K562 (cell line): Measurements from ENCODE around the gene ATXN7L1. TPM values are rescaled to one million over a fixed set of nuclear protein-coding genes. Genes with fewer than 3 reads are reported as not detected.

Experiments
- ATAC-seq: fragments of 200-7000 bp; cut with Tn5 transposase; 3 replicates; pipeline ENCODE4 v1.9.1; 2020; ENCODE audit warnings: moderate library complexity
- BruUV-seq: library from RNA; stranded (reverse); fragments of 400-500 nt; replicated peaks from 2 replicates; lab custom pipeline; 2021; lab: Mats Ljungman, UMichigan
- CTCF ChIA-PET: fragments of 300-600 bp; formaldehyde crosslinking; extraction: SDS; loops from one replicate; lab custom pipeline; 2021; ENCODE audit warnings: low intra/inter-chr PET ratio; lab: Yijun Ruan, JAX
- POLR2A ChIA-PET: fragments of 300-600, 350-650 bp; sonication (Branson Sonifier 250); formaldehyde crosslinking; extraction: SDS; loops from one replicate; lab custom pipeline; 2021; ENCODE audit warnings: antibody characterized with exemption, inconsistent platforms; lab: Yijun Ruan, JAX
- DNase-seq, 4 experiments: peaks; one replicate each; pipeline versions ENCODE4 v3.0.0 to v3.0.0-alpha.2; 2011 to 2018; ENCODE audit warnings: low spot score in 3 of 4, mixed read lengths in 3 of 4; ENCODE audit errors: extremely low read depth in 1 of 4
- FAIRE-seq: peaks from 2 replicates; lab custom pipeline; 2011; peaks lifted over from hg19 to GRCh38; lab: Jason Lieb, UNC
- H2AFZ ChIP-seq: 2 replicates; pipeline ENCODE4 v1.6.0; 2011; ENCODE audit warnings: low read depth, low read length, control low read depth, inconsistent platforms
- H3K27ac ChIP-seq: fragments of 200-600 bp; 3 replicates; pipeline ENCODE4 v1.8.0; 2011; ENCODE audit warnings: low read depth, mild to moderate bottlenecking, control low read depth, inconsistent platforms, low read length, moderate library complexity, mixed read lengths; ENCODE audit errors: extremely low read depth
- H3K27me3 ChIP-seq, 2 experiments: fragments of 300-600 bp in 1 of 2; 2 replicates in 1 of 2; 3 replicates in 1 of 2; pipeline versions ENCODE4 v1.6.0 to v1.8.0; 2011; ENCODE audit warnings: inconsistent platforms in 2 of 2, low read length in 2 of 2, mild to moderate bottlenecking in 1 of 2, mixed read lengths in 1 of 2, moderate library complexity in 1 of 2; ENCODE audit not compliant: control insufficient read depth in 2 of 2, insufficient read depth in 2 of 2
- H3K36me3 ChIP-seq: fragments of 300-600 bp; 3 replicates; pipeline ENCODE4 v1.8.0; 2011; ENCODE audit warnings: mild to moderate bottlenecking, low read length, inconsistent platforms; ENCODE audit not compliant: control insufficient read depth, insufficient read depth
- H3K4me1 ChIP-seq, 2 experiments: fragments of 200-600 bp in 1 of 2; replicated peaks in 1 of 2; 2 replicates in 1 of 2; 3 replicates in 1 of 2; pipeline versions ENCODE4 v1.5.1 to v1.8.0; 2011; ENCODE audit warnings: inconsistent platforms in 2 of 2, low read length in 2 of 2, mild to moderate bottlenecking in 1 of 2, mixed read lengths in 1 of 2, moderate library complexity in 1 of 2; ENCODE audit not compliant: control insufficient read depth in 2 of 2, insufficient read depth in 2 of 2
- H3K4me2 ChIP-seq: 2 replicates; pipeline ENCODE4 v1.6.1; 2011; ENCODE audit warnings: low read length, control low read depth, inconsistent platforms, mixed read lengths; ENCODE audit not compliant: insufficient read depth
- H3K4me3 ChIP-seq: fragments of 200-600 bp; sonication (generic), shearing (Covaris generic); 2 replicates; pipeline ENCODE4 v1.5.1; 2016; ENCODE audit warnings: control low read depth, inconsistent platforms
- H3K79me2 ChIP-seq: fragments of 200-600 bp; 3 replicates; pipeline ENCODE4 v1.8.0; 2011; ENCODE audit warnings: low read length, inconsistent platforms; ENCODE audit not compliant: control insufficient read depth, insufficient read depth
- H3K9ac ChIP-seq, 2 experiments: 2 replicates each; pipeline versions ENCODE4 v1.6.0 to v1.6.1; 2011; ENCODE audit warnings: low read depth in 2 of 2, low read length in 2 of 2, control low read depth in 1 of 2, inconsistent platforms in 1 of 2, mild to moderate bottlenecking in 1 of 2, mixed read lengths in 1 of 2; ENCODE audit not compliant: insufficient read depth in 1 of 2
- H3K9me1 ChIP-seq: one replicate; pipeline ENCODE4 v1.6.0; 2011; ENCODE audit warnings: inconsistent platforms, mild to moderate bottlenecking, low read length, moderate library complexity; ENCODE audit not compliant: control insufficient read depth, insufficient read depth
- H3K9me3 ChIP-seq: replicated peaks from 2 replicates; pipeline ENCODE4 v1.5.1; 2011; ENCODE audit warnings: low read depth, low read length, inconsistent platforms; ENCODE audit not compliant: control insufficient read depth, insufficient read depth
- H4K20me1 ChIP-seq: replicated peaks from 2 replicates; pipeline ENCODE4 v1.6.1; 2011; ENCODE audit warnings: low read length, inconsistent platforms, mixed read lengths; ENCODE audit not compliant: control insufficient read depth, insufficient read depth
- ELF4 ChIP-seq: fragments of 450-650 bp; formaldehyde crosslinking; IDR thresholded peaks from 2 replicates; pipeline ENCODE4 v1.4.0; 2022; ENCODE audit warnings: missing genetic modification characterization
- ESRRA ChIP-seq: fragments of 450-650 bp; IDR thresholded peaks from 2 replicates; pipeline ENCODE4 v1.6.1; 2014; ENCODE audit warnings: low read depth, mild to moderate bottlenecking, moderate library complexity, borderline replicate concordance
- GABPB1 ChIP-seq: sonication (generic); formaldehyde crosslinking; IDR thresholded peaks from 2 replicates; pipeline ENCODE4 v1.8.0; 2022; ENCODE audit warnings: mild to moderate bottlenecking, missing genetic modification reagents
- HDGF ChIP-seq: fragments of 450-650 bp; IDR thresholded peaks from 2 replicates; pipeline ENCODE4 v1.6.1; 2016
- KAT7 ChIP-seq: sonication (generic); formaldehyde crosslinking; IDR thresholded peaks from 2 replicates; pipeline ENCODE4 v1.8.0; 2022; ENCODE audit warnings: missing genetic modification reagents, mild to moderate bottlenecking, borderline replicate concordance
- KDM1A ChIP-seq, 2 experiments: fragments of 450-650 bp; IDR thresholded peaks; 2 replicates each; pipeline ENCODE4 v1.6.1; 2016; ENCODE audit warnings: mild to moderate bottlenecking in 2 of 2
- RBM22 ChIP-seq: fragments of 200-400 bp; formaldehyde crosslinking; IDR thresholded peaks from 2 replicates; pipeline ENCODE4 v1.6.1; 2018; ENCODE audit warnings: low read length, low read depth; ENCODE audit not compliant: poor library complexity, severe bottlenecking
- RBM25 ChIP-seq: fragments of 200-400 bp; formaldehyde crosslinking; IDR thresholded peaks from 2 replicates; pipeline ENCODE4 v1.6.1; 2018; ENCODE audit warnings: low read length, low read depth, moderate library complexity; ENCODE audit not compliant: severe bottlenecking
- SNRNP70 ChIP-seq: fragments of 200-400 bp; formaldehyde crosslinking; optimal IDR thresholded peaks from 2 replicates; pipeline ENCODE3; 2017; ENCODE audit warnings: low read depth, low read length
- TFAP4 ChIP-seq: sonication (generic); formaldehyde crosslinking; IDR thresholded peaks from 2 replicates; pipeline ENCODE4 v1.8.0; 2022; ENCODE audit warnings: missing genetic modification reagents, mild to moderate bottlenecking, moderate library complexity, borderline replicate concordance
- YBX1 ChIP-seq: fragments of 450-650 bp; IDR thresholded peaks from 2 replicates; pipeline ENCODE4 v1.7.1; 2016; ENCODE audit warnings: mild to moderate bottlenecking
- ZBED1 ChIP-seq: IDR thresholded peaks from 2 replicates; pipeline ENCODE4 v1.6.1; 2014
- ZBTB33 ChIP-seq: sonication (generic); formaldehyde crosslinking; IDR thresholded peaks from 2 replicates; pipeline ENCODE4 v1.8.1; 2023; ENCODE audit warnings: mild to moderate bottlenecking, missing genetic modification reagents
- ZNF12 ChIP-seq: sonication (generic); formaldehyde crosslinking; IDR thresholded peaks from 2 replicates; pipeline ENCODE4 v1.4.0; 2020; ENCODE audit warnings: mild to moderate bottlenecking, missing genetic modification reagents
- ZNF165 ChIP-seq: fragments of 250-450 bp; sonication (Bioruptor Pico); IDR thresholded peaks from 2 replicates; pipeline ENCODE4 v1.4.0; 2020; ENCODE audit warnings: borderline replicate concordance
- ZNF197 ChIP-seq: fragments of 200-800 bp; sonication (Bioruptor generic); IDR thresholded peaks from 2 replicates; pipeline ENCODE4 v1.6.1; 2016; ENCODE audit warnings: low read depth, missing genetic modification characterization, missing compliant biosample characterization
- ZNF830 ChIP-seq: fragments of 250-450 bp; sonication (Bioruptor Pico); IDR thresholded peaks from 2 replicates; pipeline ENCODE4 v1.5.0; 2021; ENCODE audit warnings: mild to moderate bottlenecking
- WGBS: fragments of 100-300 bp; shearing (Covaris generic); methylation state at CpG from one replicate; pipeline ENCODE4 v1.1.6; 2016; ENCODE audit warnings: low coverage, mixed read lengths; ENCODE audit not compliant: insufficient coverage; ENCODE audit errors: missing lambda C conversion rate; 5-methylcytosine and 5-hydroxymethylcytosine counted together
- in situ Hi-C: fragments of 300-500 bp; cut with MboI; formaldehyde crosslinking; loops from 4 replicates; pipeline ENCODE4 v1.15.0; 2018; ENCODE audit warnings: inconsistent platforms, mixed read lengths
- intact Hi-C: fragments of 100-400 bp; cut with micrococcal nuclease; formaldehyde crosslinking; loops from 2 replicates; pipeline ENCODE4 v1.14.2; 2022
- polyA plus RNA-seq, 8 experiments: library from polyadenylated mRNA; depleted of rRNA in 4 of 8; stranded (reverse) in 5 of 8; unstranded in 3 of 8; fragments of >200 nt; fragmentation: Nextera tagmentation in 2 of 8; fragmentation: Illumina TruSeq in 1 of 8; extraction: Ambion mirVana in 2 of 8; extraction: Trizol in 1 of 8; gene quantifications; 2 replicates each; pipeline versions ENCODE4 v1.2.1 to v1.2.3, GENCODE V29; 2011 to 2014; ENCODE audit warnings: inconsistent platforms in 1 of 8, missing spikeins in 1 of 8
- total RNA-seq, 7 experiments: library from RNA; depleted of rRNA in 6 of 7; stranded (reverse); fragments of >200 nt in 6 of 7; fragmentation: Illumina TruSeq in 2 of 7; extraction: Trizol in 2 of 7; gene quantifications; 2 replicates each; pipeline versions ENCODE4 v1.2.1 to v1.2.3, GENCODE V29; 2011 to 2021; ENCODE audit warnings: low replicate concordance in 1 of 7

Gene ATXN7L1
- total and polyA plus RNA-seq, 9 of the 15 experiments (the other 6 are each of a cell fraction or from before 2014, with no cell fraction given): 6.6 to 13.7 (median 10.7) TPM

DNA sequence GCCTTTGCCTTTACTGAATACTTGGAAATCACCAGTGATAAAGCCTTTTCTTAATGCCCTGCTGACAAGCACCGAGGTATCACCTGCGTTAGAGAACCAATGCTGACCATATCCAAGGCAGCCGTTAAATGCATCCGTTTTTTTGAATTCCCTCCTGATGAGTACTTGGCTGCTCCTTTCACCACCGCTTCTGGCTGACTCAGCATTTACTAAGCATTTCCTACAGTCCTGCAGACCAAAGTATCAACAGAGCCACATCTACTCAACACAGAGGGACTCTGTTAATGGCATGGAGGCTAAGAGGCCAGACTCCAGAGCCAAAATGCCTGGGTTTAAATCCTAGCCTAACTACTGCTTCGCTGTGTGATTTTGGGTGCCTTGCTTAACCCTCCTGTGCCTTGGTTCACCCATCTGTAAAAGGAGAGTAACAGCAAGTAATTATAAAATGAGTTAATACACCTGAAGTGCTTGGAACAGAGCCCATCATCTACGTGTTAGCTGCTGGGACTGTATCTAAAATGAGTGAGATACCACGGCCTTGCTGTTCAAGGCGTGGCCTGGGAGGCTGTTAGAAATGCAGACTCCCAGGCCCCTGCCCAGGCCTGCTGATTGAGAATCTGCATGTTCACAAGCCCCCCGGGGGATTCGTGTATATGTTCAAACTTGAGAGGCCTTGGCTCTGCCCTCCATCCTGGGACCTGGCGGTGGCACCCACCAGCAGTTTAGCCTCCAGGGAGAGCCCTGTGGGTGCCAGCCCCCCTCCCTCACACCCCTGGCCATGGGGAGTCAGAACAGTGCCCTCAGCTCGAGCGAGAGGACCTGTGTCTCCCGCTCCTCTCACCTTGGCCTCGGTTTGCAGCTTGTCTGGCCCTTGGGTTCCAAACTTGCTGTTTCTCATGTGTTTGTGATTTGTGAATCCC, 264.3 kb downstream of the ATXN7L1 start (continued):
- TF ChIP-seq ZBTB33 (CRISPR knock-in tag) (no peak), HDGF (no peak), YBX1 (no peak), ELF4 (CRISPR knock-in tag) (no peak)

DNA sequence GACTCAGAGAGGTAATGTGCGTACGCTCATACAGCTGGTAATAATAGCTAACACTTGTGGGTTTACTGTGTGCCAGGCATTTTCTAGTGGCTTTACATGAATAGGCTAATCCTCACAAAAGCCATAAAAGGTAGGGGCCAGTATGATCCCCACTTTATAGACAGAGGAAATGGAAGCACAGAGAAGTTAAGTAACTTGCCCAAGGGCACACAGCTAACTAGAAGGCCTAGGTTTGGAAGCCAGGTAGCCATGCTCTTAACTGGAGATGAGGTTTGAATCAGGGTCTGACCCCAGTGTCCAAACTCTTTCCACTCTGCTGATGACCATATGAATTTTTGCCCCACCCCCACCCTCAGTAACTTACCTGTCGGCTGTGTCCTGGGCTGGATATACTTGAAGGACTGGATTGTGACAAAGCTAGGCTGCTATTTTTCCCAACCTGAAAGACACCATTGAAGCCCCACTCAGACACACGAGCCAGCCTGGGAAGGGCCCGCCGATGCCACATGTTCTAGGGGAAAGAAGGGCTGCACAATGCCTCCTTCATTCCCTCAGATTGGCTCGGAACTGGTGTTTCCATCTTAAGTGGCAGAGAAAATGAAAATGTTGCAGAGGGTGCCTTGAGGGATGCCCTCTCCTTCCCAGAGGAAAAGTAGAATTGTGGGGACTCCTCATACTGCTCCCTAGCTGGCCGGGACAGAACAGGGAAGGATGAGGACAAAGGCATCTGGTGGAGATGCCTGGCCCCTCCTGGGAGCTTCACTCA, 266.1 kb downstream of the ATXN7L1 start:
- no peaks in the 10 kb centered on the region for H3K36me3 ChIP-seq
- peaks cover 0 to 12% of the 10 kb centered on the region in 2 experiments; a peak in 1 of 5 replicates for H3K4me1 ChIP-seq
- no TSS peak for BruUV-seq
- no peak overlapping the region; a peak in 1 of 4 replicates for H3K9ac ChIP-seq
- H3K27ac ChIP-seq: no peak overlapping the region
- ATAC-seq (no peak), DNase-seq (no peak), FAIRE-seq (no peak)
- peaks cover 6 to 61% of the 10 kb centered on the region in 2 experiments; a peak in 4 of 5 replicates for H3K27me3 ChIP-seq
- in situ Hi-C loops (loop anchor here (10.0 kb wide), 1 partner anchor 956 kb away; no protein-coding TSS in a partner anchor), intact Hi-C loops (no loop called here)
- 0 out of 2 replicates have a peak, but pooled peaks cover 6% of the 10 kb centered on the region for H4K20me1 ChIP-seq
- POLR2A ChIA-PET: interaction anchor here (0.8 to 1.4 kb wide), 4 partner anchors 10 to 33 kb away, joined by 3 to 5 read pairs (median 4); no protein-coding TSS in a partner anchor
- no peak overlapping the region for H3K4me3 ChIP-seq
- WGBS: 28% methylated on average over 8 of the region's 8 CpGs
- no peaks in the 10 kb centered on the region for H3K79me2 ChIP-seq
- no peak overlapping the region for H3K4me2 ChIP-seq
- no peaks in the 10 kb centered on the region for H3K9me3 ChIP-seq
- no peaks in the 10 kb centered on the region for H3K9me1 ChIP-seq
- CTCF ChIA-PET: no interaction called here
- no peak overlapping the region for H2AFZ ChIP-seq
- TF ChIP-seq RBM22 (no peak), ZNF197 (CRISPR knock-in tag) (no peak), KDM1A (IDR thresholded peaks at IDR 0.05) (peak in 1 of 2 experiments; percentile 46; a peak in 1 of 4 replicates), SNRNP70 (no peak), TFAP4 (CRISPR knock-in tag) (0 out of 2 replicates have a peak, but pooled peaks have one; percentile 8), YBX1 (no peak), GABPB1 (CRISPR knock-in tag) (no peak), ZBED1 (no peak), ESRRA (no peak), RBM25 (peak; percentile 86), ZNF165 (CRISPR knock-in tag) (no peak), KAT7 (no peak), ZNF12 (CRISPR knock-in tag) (no peak), ZNF830 (CRISPR knock-in tag) (no peak)
